ENCODE results near the gene S100A2. TPM values are rescaled to one million over a fixed set of nuclear protein-coding genes. Genes with fewer than 3 reads are reported as not detected.

S100A2 gene
- total RNA-seq, 1 donor from 2014 or later: 0.79 TPM

Other genes with a start within 250 kb of the S100A2 start
- not detected in 2 replicates for gene PGLYRP4, start 217.0 kb downstream of the S100A2 start, total RNA-seq
- 0.22 and 1.2 TPM in 2 replicates for gene S100A9, start 208.0 kb downstream of the S100A2 start, total RNA-seq
- gene S100A12, start 190.2 kb downstream of the S100A2 start, total RNA-seq: not detected in 2 replicates
- not detected in 2 replicates for gene S100A8, start 174.8 kb downstream of the S100A2 start, total RNA-seq
- gene S100A7A, start 149.3 kb downstream of the S100A2 start, total RNA-seq: not detected in 2 replicates
- gene S100A7, start 105.2 kb downstream of the S100A2 start, total RNA-seq: not detected in 2 replicates
- 524 and 1,217 TPM in 2 replicates for gene S100A6, start 29.9 kb downstream of the S100A2 start, total RNA-seq
- gene S100A5, start 24.9 kb downstream of the S100A2 start, total RNA-seq: not detected in 2 replicates
- 0.60 and 5.4 TPM in 2 replicates for gene S100A4, start 20.0 kb downstream of the S100A2 start, total RNA-seq
- 0.20 and 2.8 TPM in 2 replicates for gene S100A3, start 16.6 kb downstream of the S100A2 start, total RNA-seq
- 442 and 502 TPM in 2 replicates for gene S100A16, start 47.3 kb upstream of the S100A2 start, total RNA-seq
- 0.20 TPM in 1 of 2 replicates, not detected in the other for gene S100A14, start 50.5 kb upstream of the S100A2 start, total RNA-seq
- gene S100A13, start 61.7 kb upstream of the S100A2 start, total RNA-seq: 89.7 and 138 TPM in 2 replicates
- not detected in 2 replicates for gene S100A1, start 62.6 kb upstream of the S100A2 start, total RNA-seq
- gene CHTOP, start 68.2 kb upstream of the S100A2 start, total RNA-seq: 15.5 and 21.0 TPM in 2 replicates
- 48.8 and 52.0 TPM in 2 replicates for gene SNAPIN, start 92.9 kb upstream of the S100A2 start, total RNA-seq
- gene ILF2, start 105.1 kb upstream of the S100A2 start, total RNA-seq: 165 and 177 TPM in 2 replicates
- gene NPR1, start 112.8 kb upstream of the S100A2 start, total RNA-seq: 5.9 and 17.3 TPM in 2 replicates
- 12.2 and 20.6 TPM in 2 replicates for gene INTS3, start 162.2 kb upstream of the S100A2 start, total RNA-seq
- 16.3 and 35.3 TPM in 2 replicates for gene SLC27A3, start 209.6 kb upstream of the S100A2 start, total RNA-seq

Measured in lung microvascular endothelial cell (primary cell).